GM12865 (cell line): ENCODE results near the gene RAVER2.

Source experiments
- DNase-seq: peaks from one replicate; pipeline ENCODE4 v3.0.0; 2010; ENCODE audit warnings: low read depth
- H3K4me3 ChIP-seq: 2 replicates; pipeline ENCODE4 v1.5.1; 2011; ENCODE audit warnings: mild to moderate bottlenecking, low read depth, low read length, control low read depth
- CTCF ChIP-seq: IDR thresholded peaks from 2 replicates; pipeline ENCODE4 v1.5.1; 2011; ENCODE audit warnings: low read length, control low read depth, low read depth, inconsistent platforms; ENCODE audit not compliant: insufficient read depth; ENCODE audit errors: missing control alignments

The RAVER2 gene

GRCh38 chr1:64826991-64827390 lies 82.1 kb downstream of the RAVER2 start:
- TF ChIP-seq CTCF, result no peak
- peak; percentile 28 for DNase-seq
- H3K4me3 ChIP-seq, result no peak overlapping the region

- no peak for TF ChIP-seq CTCF
- DNase-seq, result peak; percentile 12
- H3K4me3 ChIP-seq, result no peak overlapping the region
Measured at GRCh38 chr1:64828829-64829228, 84.0 kb downstream of the RAVER2 start.

- no peak overlapping the region for H3K4me3 ChIP-seq
- no peak for TF ChIP-seq CTCF
- no peak for DNase-seq
Measured at GRCh38 chr1:64829411-64830029, 84.6 kb downstream of the RAVER2 start.

- no peak for DNase-seq
- no peak for TF ChIP-seq CTCF
Measured at GRCh38 chr1:64830030-64830651, 85.3 kb downstream of the RAVER2 start.

GRCh38 chr1:64834734-64835133 lies 89.9 kb downstream of the RAVER2 start:
- DNase-seq, result no peak
- TF ChIP-seq CTCF, result no peak
- no peak overlapping the region for H3K4me3 ChIP-seq

More at GRCh38 chr1:64830030-64830651, 85.3 kb downstream of the RAVER2 start:
- H3K4me3 ChIP-seq, result no peak overlapping the region

GRCh38 chr1:64836802-64837201 lies 91.9 kb downstream of the RAVER2 start:
- no peak for TF ChIP-seq CTCF
- no peak overlapping the region for H3K4me3 ChIP-seq
- DNase-seq, result no peak

GRCh38 chr1:64838486-64838885 lies 93.6 kb downstream of the RAVER2 start:
- no peak overlapping the region for H3K4me3 ChIP-seq
- no peak for TF ChIP-seq CTCF
- no peak for DNase-seq
